OCI-LY1 (cell line): ENCODE data around the gene UCP2.

Experiments
- H2AFZ ChIP-seq: fragments of 200-600 bp; sonication (generic), shearing (Covaris generic); 2 replicates; pipeline ENCODE4 v1.6.0; 2014; ENCODE audit warnings: antibody characterized with exemption, mild to moderate bottlenecking, low read length
- H3F3A ChIP-seq: fragments of 200-600 bp; sonication (generic), shearing (Covaris generic); 2 replicates; pipeline ENCODE4 v1.6.0; 2014; ENCODE audit warnings: mild to moderate bottlenecking, antibody characterized with exemption, low read length, moderate library complexity; ENCODE audit not compliant: insufficient read depth
- H3K27ac ChIP-seq: fragments of 200-600 bp; sonication (generic); 2 replicates; pipeline ENCODE4 v1.5.1; 2014; ENCODE audit warnings: low read length, mixed run types, mild to moderate bottlenecking, low read depth; ENCODE audit not compliant: poor library complexity, severe bottlenecking
- H3K27me3 ChIP-seq: fragments of 200-600 bp; sonication (generic); 2 replicates; pipeline ENCODE4 v1.6.0; 2014; ENCODE audit warnings: antibody characterized with exemption, mild to moderate bottlenecking, low read length, moderate library complexity; ENCODE audit not compliant: insufficient read depth
- H3K36me3 ChIP-seq: fragments of 200-600 bp; sonication (generic); 2 replicates; pipeline ENCODE4 v1.6.1; 2014; ENCODE audit warnings: mild to moderate bottlenecking, antibody characterized with exemption, low read length, moderate library complexity, mixed read lengths; ENCODE audit not compliant: insufficient read depth
- H3K4me1 ChIP-seq: fragments of 200-600 bp; sonication (generic); 2 replicates; pipeline ENCODE4 v1.5.1; 2014; ENCODE audit warnings: mild to moderate bottlenecking, low read length, moderate library complexity; ENCODE audit not compliant: insufficient read depth, severe bottlenecking
- H3K4me2 ChIP-seq: fragments of 200-600 bp; sonication (generic), shearing (Covaris generic); 2 replicates; pipeline ENCODE4 v1.6.1; 2014; ENCODE audit warnings: low read length
- H3K4me3 ChIP-seq: fragments of 200-600 bp; sonication (generic); 2 replicates; pipeline ENCODE4 v1.5.1; 2014; ENCODE audit warnings: low read length, low read depth, mild to moderate bottlenecking, mixed read lengths; ENCODE audit not compliant: poor library complexity, severe bottlenecking
- H3K79me2 ChIP-seq: fragments of 200-600 bp; shearing (Covaris generic); 2 replicates; pipeline ENCODE4 v1.6.1; 2016; ENCODE audit warnings: mixed run types, low read length, mixed read lengths; ENCODE audit not compliant: insufficient read depth
- H3K9ac ChIP-seq: fragments of 200-600 bp; sonication (generic), shearing (Covaris generic); 2 replicates; pipeline ENCODE4 v1.6.1; 2014; ENCODE audit warnings: mild to moderate bottlenecking, low read length, mixed read lengths
- H3K9me2 ChIP-seq: fragments of 200-600 bp; sonication (generic), shearing (Covaris generic); 2 replicates; pipeline ENCODE4 v1.6.1; 2014; ENCODE audit warnings: low read depth, mild to moderate bottlenecking, low read length, mixed read lengths
- H3K9me3 ChIP-seq: fragments of 200-600 bp; shearing (Covaris generic); 2 replicates; pipeline ENCODE4 v1.6.1; 2014; ENCODE audit warnings: low read length, mixed read lengths
- H4K20me1 ChIP-seq: fragments of 200-600 bp; sonication (generic), shearing (Covaris generic); 2 replicates; pipeline ENCODE4 v1.6.0; 2016; ENCODE audit warnings: mild to moderate bottlenecking, low read length; ENCODE audit not compliant: insufficient read depth
- CTCF ChIP-seq: fragments of 200-600 bp; sonication (generic), shearing (Covaris generic); IDR thresholded peaks from 2 replicates; pipeline ENCODE4 v1.5.1; 2017; ENCODE audit warnings: mild to moderate bottlenecking, antibody characterized with exemption, low read length, moderate library complexity, mixed read lengths
- EZH2 ChIP-seq: fragments of 200-600 bp; sonication (generic), shearing (Covaris generic); IDR thresholded peaks from 2 replicates; pipeline ENCODE4 v1.8.0; 2017; ENCODE audit warnings: borderline replicate concordance, mixed run types, mild to moderate bottlenecking, antibody characterized with exemption, low read length, moderate library complexity, mixed read lengths

Gene UCP2

GRCh38 chr11:74024261-74025029, 41.8 kb upstream of the UCP2 start:
- H3K27ac ChIP-seq: no peak overlapping the region
- no peak overlapping the region for H3K4me2 ChIP-seq
- no peak overlapping the region for H3K4me3 ChIP-seq
- TF ChIP-seq EZH2 (no peak), CTCF (no peak)
- H3K27me3 ChIP-seq: no peaks in the 10 kb centered on the region
- H3F3A ChIP-seq: no peaks in the 10 kb centered on the region
- no peaks in the 10 kb centered on the region for H3K9me3 ChIP-seq
- H3K9ac ChIP-seq: no peak overlapping the region
- H2AFZ ChIP-seq: no peak overlapping the region
- H4K20me1 ChIP-seq: no peaks in the 10 kb centered on the region
- H3K9me2 ChIP-seq: no peaks in the 10 kb centered on the region
- peaks cover 16% of the 10 kb centered on the region for H3K4me1 ChIP-seq
- H3K36me3 ChIP-seq: peaks cover 3% of the 10 kb centered on the region; the same call in 1 of the 2 replicates
- no peaks in the 10 kb centered on the region for H3K79me2 ChIP-seq

DNA sequence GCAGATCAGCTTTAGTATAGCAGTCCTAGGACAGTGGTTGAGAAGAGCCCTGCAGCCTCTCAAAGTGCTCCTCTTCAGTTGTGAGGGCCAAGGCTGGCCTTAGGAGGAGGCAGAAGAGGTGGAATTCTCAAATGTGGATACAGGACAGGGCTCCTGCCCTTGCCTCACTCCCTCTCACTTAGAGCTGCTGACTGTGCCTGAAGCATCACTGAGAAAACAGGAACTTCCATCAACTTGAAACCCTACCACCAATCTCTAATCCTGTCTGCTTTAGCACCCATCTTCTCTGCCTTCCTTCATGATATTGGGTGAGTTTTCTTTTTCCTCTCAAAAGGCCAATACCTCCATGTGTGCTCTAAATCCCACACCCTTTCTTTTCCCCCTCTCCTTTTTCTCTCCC, 40.6 kb upstream of the UCP2 start:
- H3K9me3 ChIP-seq: no peaks in the 10 kb centered on the region
- H3F3A ChIP-seq: no peaks in the 10 kb centered on the region
- H3K27me3 ChIP-seq: no peaks in the 10 kb centered on the region
- H3K4me2 ChIP-seq: no peak overlapping the region
- no peak for TF ChIP-seq CTCF
- no peak for TF ChIP-seq EZH2
- no peak overlapping the region for H3K4me3 ChIP-seq
- H3K9me2 ChIP-seq: no peaks in the 10 kb centered on the region
- H3K27ac ChIP-seq: no peak overlapping the region
- peaks cover 3% of the 10 kb centered on the region; the same call in 1 of the 2 replicates for H3K36me3 ChIP-seq
- H3K9ac ChIP-seq: no peak overlapping the region
- no peak overlapping the region for H2AFZ ChIP-seq
- no peaks in the 10 kb centered on the region for H3K79me2 ChIP-seq
- H3K4me1 ChIP-seq: peaks cover 16% of the 10 kb centered on the region
- no peaks in the 10 kb centered on the region for H4K20me1 ChIP-seq

DNA sequence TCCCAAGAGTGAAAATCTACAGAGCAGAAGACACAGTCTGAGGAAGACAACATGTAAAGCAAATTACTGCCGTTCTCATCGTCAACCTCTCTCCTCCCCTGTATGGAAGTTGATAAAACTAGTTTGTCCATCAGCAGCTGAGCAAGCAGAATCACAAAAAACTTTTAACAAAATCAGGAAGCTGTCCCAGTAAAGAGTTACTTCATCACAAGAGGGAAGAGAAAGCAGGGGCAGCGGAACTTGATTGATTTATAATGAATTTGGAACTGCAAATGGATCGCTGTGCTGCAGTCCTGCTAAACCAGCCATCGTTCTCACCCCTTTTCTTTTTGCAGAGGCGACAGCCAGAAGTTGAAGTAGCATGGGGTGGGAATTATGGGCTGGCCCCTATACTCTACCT, 39.9 kb upstream of the UCP2 start:
- H3F3A ChIP-seq: no peaks in the 10 kb centered on the region
- no peak overlapping the region for H3K4me2 ChIP-seq
- H3K27ac ChIP-seq: no peak overlapping the region
- peaks cover 16% of the 10 kb centered on the region for H3K4me1 ChIP-seq
- no peak overlapping the region for H3K9ac ChIP-seq
- H2AFZ ChIP-seq: no peak overlapping the region
- H3K9me3 ChIP-seq: no peaks in the 10 kb centered on the region
- no peaks in the 10 kb centered on the region for H3K79me2 ChIP-seq
- no peaks in the 10 kb centered on the region for H4K20me1 ChIP-seq
- TF ChIP-seq CTCF (no peak), EZH2 (no peak)
- H3K27me3 ChIP-seq: no peaks in the 10 kb centered on the region
- H3K4me3 ChIP-seq: no peak overlapping the region
- H3K36me3 ChIP-seq: peaks cover 3% of the 10 kb centered on the region; the same call in 1 of the 2 replicates
- H3K9me2 ChIP-seq: no peaks in the 10 kb centered on the region
